GM19455 (cell line): ENCODE measurements around the gene UGT3A1.
"Not testable (repeated sequence)": the region's sequence is repeated elsewhere in the genome, so short reads cannot be mapped to it uniquely, and the experiment has no call there.

Experiments
- ATAC-seq: cut with Tn5 transposase; IDR thresholded peaks from one replicate; pipeline ENCODE4 v1.9.1; 2021; ENCODE audit not compliant: unreplicated experiment

Gene UGT3A1, protein sequence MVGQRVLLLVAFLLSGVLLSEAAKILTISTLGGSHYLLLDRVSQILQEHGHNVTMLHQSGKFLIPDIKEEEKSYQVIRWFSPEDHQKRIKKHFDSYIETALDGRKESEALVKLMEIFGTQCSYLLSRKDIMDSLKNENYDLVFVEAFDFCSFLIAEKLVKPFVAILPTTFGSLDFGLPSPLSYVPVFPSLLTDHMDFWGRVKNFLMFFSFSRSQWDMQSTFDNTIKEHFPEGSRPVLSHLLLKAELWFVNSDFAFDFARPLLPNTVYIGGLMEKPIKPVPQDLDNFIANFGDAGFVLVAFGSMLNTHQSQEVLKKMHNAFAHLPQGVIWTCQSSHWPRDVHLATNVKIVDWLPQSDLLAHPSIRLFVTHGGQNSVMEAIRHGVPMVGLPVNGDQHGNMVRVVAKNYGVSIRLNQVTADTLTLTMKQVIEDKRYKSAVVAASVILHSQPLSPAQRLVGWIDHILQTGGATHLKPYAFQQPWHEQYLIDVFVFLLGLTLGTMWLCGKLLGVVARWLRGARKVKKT

DNA sequence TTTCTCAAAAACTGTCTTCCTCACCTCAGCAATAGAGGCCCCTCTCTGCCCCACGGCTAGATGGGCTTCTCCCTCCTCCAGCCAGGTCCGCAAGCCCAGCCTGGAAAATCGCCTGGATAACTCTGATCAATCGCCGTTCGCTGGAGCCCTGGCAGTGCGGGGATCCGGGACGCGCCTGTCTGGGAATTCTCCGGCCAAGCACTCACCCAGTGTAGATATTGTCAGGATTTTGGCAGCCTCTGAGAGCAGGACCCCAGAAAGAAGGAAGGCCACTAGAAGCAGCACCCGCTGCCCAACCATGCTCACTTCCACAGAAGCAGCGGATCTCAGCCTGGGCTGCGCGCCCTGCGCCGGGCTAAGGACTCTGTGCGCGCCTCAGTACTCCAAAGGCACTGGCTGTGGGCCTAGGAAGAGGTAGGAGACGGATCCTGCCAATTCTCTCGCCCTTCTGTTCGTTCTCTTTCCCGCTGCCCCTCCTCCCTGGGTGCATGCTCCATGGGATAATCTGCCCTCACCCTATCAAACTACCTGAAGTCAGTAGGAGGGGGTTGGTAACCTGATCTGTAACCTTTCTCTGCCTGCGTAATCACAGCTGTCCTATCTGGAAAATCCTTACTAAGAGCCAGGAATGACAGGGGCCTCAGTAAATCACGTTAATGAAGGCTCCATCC lies at the start of gene UGT3A1:
UGT3A1 (minus strand) TSS at position 450 of the 671 bp plus-strand sequence; CDS start at position 300, 150 bp downstream.
- ATAC-seq = no peak

DNA sequence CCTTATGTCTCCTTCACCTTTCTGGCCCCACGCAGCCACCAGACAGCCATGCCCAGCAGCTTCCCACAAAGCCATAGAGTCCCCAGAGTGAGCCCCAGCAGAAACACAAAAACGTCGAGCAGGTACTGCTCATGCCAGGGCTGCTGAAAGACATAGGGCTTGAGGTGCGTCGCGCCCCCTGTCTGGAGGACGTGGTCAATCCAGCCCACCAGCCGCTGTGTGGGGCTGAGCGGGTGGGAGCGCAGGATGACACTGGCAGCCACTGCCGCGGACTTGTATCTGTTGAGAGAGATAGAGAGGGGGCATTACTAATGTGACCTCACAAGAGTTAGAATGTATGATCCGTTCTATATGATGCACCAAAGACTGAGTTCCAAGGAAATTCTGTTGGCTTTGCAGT lies 44.5 kb upstream of the UGT3A1 start:
- ATAC-seq = no peak

DNA sequence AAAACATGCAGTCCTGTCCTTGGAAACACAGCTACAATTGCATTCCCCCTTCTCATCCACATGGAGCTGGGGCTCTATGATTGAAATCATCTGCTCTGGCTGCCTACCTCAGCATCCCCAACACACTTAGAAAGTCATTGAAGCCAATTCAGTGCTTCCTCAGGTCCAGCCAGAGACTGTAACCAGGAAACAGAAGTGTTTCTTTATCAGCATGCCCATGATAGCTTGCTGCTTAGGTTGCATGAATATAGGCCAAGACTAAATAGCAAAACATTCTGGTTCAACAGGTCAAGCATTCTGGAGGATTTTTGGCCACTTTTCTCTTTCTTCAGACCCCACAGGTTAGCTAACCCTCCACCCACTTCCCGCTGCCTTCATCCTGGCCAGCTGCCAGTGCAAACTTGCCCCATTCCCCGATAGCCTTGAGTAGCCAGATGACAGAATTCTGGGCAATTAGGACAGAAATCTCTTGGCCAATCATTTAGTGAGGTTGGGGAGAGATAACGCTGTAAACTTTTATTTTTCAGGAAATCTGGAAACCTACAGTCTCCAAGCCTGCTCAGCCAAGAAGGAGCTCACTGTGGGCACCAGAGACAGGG lies 43.4 kb upstream of the UGT3A1 start:
- not testable (repeated sequence) for ATAC-seq

DNA sequence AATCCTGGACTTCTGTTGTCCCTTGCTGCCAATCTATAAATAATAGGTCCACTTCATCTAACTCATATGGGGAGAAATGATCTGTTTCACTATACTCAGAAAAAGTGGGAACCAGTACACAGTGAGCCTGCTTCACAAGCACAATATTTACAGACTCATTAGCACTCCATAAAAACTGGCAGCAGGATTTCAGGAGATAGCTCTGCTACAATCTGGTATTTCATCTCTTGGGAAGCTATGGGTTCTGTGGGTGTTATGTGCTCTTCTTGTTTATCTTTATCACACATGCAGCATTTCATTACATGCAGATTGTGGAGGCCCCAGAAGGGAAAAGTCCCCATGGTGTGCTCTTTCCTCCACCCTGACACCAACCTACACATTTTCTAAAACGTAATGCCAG lies 42.3 kb upstream of the UGT3A1 start:
- ATAC-seq = no peak

DNA sequence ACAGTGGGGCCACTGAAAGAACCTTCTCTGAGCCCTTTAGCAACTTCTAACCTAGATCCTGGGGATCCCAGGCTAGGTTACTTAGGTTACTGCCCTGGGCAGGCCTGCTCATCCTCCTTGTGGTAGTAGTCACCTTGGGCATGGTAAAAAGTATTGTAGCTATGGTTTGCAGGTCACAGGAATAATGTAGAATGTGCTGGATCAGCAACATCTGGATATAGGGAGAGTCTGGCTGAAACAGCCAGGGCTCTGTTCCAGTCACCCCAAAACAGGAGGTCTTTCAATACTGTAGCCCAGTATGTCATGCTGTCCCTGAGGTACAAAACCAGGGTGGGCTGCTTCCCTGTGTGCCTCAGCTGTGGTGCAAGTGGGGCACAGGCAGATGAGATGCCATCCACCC lies 41.9 kb upstream of the UGT3A1 start:
- no peak for ATAC-seq

DNA sequence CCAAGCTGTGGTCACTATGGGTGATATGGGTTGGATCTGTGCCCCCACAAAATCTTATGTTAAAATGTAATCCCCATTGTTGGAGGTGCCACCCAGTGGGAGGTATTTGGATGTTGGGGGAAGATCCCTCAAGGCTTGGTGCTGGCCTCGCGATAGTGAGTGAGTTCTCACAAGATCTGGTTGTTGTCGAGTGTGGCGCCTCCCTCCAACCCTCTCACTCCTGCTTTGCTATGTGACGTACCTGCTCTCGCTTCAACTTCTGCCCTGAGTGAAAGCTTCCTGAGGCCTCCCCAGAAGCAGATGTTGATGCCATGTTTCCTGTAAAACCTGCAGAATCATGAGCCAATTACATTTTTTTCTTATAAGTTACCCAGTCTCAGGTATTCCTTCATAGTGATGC lies 40.0 kb upstream of the UGT3A1 start:
- ATAC-seq = no peak

DNA sequence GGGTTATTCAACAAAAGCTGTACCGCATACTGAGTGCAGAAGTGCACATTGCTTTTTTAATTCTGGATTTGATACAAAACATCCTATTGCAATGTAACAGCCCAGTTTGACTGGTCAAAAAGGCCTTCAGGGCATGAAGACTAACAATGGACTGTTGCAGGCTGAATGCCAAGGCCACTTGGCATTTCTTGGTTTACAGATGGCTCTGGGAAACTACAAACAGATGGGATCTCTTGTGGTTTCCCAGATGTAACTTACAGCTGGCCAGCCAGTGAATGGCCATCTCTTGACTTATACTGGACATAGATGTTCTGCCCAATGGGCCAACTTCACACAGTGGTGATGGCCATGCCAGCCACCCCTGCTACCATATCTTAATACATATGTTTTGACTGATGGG lies 38.7 kb upstream of the UGT3A1 start:
- no peak for ATAC-seq

DNA sequence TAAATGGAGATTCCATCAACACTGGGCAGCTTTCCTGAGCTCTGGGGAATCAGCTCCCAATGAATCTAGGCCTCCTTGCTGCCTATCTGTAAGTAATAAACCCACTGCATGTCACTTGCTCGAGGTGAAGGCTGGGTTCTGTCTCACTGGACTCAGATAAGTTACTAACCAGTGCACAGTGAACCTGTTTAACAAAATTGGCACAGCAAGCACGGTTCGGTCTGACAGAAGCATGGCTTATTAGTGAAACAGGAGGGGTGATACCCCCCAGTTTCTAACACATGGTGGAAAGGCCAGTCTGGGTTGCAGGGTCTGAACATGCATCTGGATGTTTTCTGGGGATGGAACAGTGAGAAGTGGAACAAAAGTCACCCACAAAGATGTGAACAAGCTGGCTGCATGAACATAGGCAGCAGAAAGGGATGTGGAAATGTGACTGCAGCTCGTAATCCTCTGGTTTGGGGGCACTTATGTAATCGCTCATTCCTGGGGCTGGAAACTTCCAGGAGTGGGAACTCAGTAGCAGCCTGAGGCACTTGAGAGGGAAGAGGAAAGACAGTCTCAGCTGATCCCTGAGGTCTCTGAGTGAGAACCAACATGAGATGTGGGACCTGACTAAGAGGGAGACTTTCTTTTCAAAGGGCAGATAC lies 37.8 kb upstream of the UGT3A1 start:
- no peak for ATAC-seq

DNA sequence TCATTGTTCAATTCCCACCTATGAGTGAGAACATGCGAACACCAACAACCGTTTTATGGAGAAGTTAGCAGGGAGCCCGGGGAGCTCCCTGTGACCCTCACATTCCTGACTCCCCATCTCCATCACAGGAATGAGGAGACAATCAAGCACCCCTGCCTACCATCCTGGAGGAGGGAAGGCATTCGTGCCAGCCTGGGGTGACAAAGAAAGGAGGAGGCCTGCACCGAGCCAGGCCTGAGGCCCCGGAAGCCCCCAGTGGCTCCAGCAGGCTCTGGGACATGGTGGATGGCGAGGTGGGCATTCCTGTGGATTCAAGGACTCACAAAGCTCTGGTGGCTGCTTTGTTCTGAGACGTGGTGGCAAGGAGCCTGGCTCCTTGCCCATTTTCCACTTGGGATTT lies 36.5 kb upstream of the UGT3A1 start:
- ATAC-seq = no peak

DNA sequence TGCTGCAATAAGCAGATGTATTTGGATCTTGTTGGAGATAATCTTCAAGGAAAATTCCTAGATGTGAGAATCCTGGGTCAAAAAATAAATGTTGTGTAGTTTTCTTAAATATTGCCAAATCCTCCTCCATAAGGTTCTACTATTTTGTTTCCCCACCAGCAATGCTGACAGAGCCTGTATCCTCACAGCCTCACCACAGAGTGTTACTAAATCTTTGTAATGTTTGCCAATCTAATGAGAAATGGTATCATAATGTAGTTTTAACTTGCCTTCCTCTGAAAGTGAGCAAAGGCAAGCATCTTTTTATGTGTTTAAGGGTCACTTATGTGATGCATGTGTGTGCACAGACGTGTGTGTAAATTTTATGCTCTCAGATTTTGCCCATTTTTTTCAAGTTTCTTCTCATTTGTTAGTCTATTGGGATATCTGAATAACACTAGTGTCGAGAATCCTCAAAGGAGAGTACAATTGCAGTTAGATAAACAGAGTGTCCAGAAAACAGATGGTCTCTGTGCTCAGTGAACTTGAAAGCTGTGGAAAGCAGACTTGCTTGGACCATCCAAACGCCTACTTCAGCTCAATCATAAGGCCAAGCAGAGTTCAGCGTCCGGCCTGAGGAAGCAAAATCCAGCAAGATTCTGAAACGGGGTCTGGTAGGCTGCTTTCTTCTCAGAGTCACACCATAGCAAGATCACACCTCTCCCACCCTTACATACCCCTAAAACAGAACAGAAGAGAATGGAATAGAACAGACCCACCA lies 35.7 kb upstream of the UGT3A1 start:
- ATAC-seq = no peak

DNA sequence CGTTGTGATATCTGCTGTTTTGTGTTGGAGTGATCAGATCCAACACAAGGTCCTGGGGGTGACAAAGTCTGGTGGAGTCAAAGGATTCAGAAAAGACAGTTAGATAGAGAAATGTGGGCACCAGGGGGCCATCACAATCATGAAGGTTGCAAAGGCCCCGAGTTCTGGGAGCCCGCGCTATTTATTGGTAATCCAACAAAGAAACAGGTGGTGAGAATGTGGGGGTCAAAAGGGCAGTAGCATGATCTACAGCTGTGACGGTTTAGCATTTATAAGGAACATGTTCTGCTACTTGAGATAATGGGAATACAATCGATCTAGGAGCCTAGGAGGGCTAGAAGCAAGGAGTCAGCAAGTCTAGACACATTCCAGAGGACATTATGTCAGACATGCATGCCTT lies 31.1 kb upstream of the UGT3A1 start:
- ATAC-seq = not testable (repeated sequence)

DNA sequence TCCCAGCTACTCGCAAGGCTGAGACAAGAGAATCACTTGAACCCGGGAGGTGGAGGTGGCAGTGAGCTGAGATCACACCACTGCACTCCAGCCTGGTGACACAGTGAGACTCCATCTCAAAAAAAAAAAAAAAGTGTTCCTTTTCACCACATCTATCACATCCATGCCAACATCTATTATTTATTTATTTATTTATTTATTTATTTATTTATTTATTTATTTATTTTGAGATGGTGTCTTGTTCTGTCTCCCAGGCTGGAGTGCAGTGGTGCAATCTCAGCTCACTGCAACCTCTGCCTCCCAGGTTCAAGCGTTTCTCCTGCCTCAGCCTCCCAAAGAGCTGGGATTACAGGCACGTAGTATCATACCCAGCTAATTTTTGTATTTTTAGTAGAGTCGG lies 28.4 kb upstream of the UGT3A1 start:
- not testable (repeated sequence) for ATAC-seq

DNA sequence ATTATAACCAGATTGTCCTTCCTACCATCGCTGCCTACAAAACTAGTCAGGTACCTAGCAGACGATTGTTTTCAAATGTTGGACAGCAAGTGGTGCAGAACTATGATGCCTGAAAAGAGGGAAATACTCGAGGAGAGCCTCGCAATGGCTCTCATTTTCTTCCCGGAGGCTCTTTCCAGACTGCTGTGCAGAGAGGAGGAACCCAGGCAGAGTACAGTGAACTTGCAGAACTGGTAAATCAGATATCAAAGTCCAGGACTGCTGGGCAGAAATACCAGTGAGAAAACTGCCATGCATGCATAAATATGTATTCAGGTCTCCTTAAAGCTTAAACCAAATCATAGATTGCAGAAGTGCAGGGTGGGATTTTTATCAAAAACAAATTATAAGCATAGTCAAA lies 26.4 kb upstream of the UGT3A1 start:
- no peak for ATAC-seq

DNA sequence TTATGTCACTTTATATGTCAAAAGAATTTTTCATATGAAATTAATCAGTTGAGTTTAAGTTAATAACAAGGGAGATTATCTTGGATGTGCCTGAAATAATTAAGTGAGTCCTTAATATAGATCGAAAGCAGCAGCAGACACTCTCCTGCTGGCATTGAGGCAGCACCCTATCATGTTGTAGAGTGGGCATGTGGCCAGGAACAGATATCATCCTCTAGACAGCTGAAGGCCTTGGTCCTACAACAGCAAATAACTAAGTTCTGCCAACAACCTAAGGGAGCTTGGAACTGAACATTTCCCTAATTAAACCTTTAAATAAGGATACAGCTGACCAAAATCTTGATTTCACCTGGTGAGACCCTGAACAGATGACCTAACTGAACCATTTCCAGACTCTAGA lies 25.8 kb upstream of the UGT3A1 start:
- ATAC-seq = no peak

DNA sequence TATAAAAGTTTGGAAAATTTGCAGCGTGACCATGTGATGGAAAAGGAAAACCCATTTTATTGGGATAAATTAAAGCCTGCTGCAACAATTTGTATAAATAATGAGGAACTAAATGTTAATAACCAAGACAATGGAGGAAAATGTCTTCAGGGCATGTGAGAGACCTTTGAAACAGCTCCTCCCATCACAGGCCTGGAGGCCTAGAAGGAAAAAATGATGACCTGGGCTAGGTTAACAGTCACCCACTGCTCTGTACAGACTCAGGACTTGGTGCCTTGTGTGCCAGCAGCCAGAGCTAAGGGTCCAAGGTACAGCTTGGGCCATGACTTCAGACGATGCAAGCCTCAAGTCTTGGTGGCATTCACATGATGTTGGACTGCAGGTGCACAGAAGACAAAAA lies 22.0 kb upstream of the UGT3A1 start:
- no peak for ATAC-seq

DNA sequence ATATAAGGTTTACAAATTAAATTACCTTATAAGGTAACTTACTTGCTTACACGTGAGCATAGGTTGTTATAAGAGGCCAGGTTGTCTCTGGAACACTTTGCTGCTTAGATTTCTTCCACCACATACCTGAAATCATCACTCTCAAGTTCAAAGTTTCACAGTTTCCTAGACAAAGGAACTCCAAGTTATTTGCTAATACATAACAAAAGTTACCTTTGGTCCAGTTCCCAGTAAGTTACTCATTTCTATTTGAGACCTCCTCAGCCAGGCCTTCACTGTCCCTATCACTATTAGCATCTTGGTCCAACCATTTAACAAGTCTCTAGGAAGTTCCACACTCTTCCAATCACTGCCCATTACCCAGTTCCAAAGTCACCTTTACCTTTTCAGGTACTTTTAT lies 18.5 kb upstream of the UGT3A1 start:
- no peak for ATAC-seq

DNA sequence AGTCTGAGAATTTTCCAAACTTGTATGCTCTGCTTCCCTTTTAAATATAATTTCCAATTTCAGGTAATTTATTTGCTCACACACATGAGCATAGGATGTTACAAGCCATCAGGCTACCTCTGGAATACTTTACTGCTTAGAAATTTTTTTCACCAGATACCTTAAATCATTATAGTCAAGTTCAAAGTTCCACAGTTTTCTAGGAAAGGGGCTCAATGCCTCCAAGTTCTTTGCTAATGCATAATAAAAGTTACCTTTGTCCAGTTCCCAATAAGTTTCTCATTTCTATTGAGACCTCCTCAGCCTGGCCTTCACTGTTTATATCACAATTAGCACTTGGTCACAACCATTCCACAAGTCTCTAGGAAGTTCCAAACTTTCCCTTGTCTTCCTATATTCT lies 16.2 kb upstream of the UGT3A1 start:
- ATAC-seq = no peak

DNA sequence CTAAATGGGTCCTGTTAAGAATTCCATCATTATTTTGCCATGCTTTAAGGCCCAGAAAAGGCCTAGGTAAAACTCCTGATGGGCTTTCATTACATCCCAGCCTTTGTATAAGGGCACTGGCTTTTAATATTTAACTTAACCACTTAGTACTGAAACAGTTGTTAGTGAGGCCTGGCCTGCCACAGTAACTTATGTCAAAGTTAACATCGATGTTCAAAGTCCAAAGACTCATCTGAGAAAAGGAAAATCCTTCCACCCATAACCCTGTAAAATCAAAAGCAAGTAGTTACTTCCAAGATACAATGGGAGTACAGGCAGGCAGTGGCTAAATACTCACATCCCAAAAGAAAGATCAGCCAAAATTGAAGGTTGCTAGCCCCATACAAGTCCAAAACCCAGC lies 15.0 kb upstream of the UGT3A1 start:
- no peak for ATAC-seq

DNA sequence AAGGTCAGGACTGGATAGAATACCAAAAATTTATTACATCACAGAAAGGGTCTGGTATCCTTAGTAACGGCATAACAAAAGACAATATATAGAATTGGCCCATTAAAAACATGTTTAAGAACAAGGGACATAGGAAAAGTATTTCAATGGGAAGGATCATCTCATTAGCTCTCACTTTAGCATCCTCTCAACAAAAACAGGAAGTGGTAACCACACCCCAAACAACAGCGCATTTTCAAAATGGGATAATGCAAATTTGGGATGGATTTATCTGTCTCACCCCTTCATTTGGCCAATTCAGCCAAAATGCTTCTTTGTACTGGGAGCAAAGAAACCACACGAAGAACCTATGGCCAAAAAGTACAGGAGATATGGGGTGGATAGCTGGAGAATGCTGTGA lies 9.8 kb upstream of the UGT3A1 start:
- ATAC-seq = no peak

DNA sequence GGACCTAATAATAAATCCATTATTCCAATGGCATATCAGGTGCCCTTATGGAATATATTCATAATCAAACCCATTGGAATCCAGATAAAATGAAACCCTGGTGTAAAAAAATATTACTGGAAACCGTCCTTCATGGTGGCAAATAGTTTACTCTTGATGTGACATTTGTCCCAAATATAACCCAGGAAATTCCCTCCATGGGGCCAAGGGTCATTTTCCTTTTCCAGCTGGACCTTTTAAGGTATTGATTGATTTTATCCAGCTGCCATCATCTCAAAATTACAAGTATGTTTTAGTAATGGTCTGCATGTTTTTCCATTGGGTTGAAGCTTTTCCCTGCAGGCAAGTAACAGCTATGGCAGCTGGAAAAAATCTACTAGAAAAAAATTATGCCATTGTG lies 8.4 kb upstream of the UGT3A1 start:
- ATAC-seq = no peak

DNA sequence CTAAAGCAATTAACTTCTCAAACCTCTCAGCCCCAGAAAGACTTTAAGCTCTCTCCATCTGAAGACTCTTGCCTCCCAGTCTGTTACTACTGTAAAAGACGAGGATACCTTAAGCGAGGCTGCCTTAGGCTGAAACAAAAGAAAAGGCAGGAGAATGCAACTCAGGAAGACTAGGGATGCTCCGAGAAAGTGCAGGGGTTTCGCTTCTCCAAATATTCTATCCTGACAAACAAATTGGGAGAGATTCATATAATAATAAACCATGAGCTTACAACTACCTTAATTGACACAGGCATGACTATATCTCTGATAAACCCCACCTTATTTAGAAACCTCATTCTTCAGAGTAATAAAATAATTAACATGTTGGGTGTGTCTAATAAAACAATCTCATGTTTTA lies 4.9 kb upstream of the UGT3A1 start:
- ATAC-seq = no peak
